Loucy (cell line): Measurements from ENCODE around the gene CACNA1S.
A peak's percentile ranks its signal among the peaks of the same experiment; 100 is the strongest.

Experiments used
- H2AFZ ChIP-seq: fragments of 200-600 bp; sonication (generic); 2 replicates; pipeline ENCODE4 v1.6.0; 2016; ENCODE audit warnings: antibody characterized with exemption, mild to moderate bottlenecking, low read length, moderate library complexity
- H3F3A ChIP-seq: fragments of 200-600 bp; 2 replicates; pipeline ENCODE4 v1.6.0; 2016; ENCODE audit warnings: antibody characterized with exemption, low read depth, mild to moderate bottlenecking
- H3K27me3 ChIP-seq: fragments of 200-600 bp; sonication (generic); 2 replicates; pipeline ENCODE4 v1.6.1; 2014; ENCODE audit warnings: low read length, mild to moderate bottlenecking; ENCODE audit not compliant: insufficient read depth, poor library complexity, severe bottlenecking
- H3K36me3 ChIP-seq: fragments of 200-600 bp; sonication (generic); 2 replicates; pipeline ENCODE4 v1.6.1; 2016; ENCODE audit warnings: low read length; ENCODE audit not compliant: insufficient read depth
- H3K4me1 ChIP-seq: fragments of 200-600 bp; sonication (generic); 2 replicates; pipeline ENCODE4 v1.5.1; 2014; ENCODE audit warnings: low read length, mild to moderate bottlenecking; ENCODE audit not compliant: insufficient read depth, poor library complexity, severe bottlenecking
- H3K4me2 ChIP-seq: fragments of 200-600 bp; sonication (generic); 2 replicates; pipeline ENCODE4 v1.6.0; 2014; ENCODE audit warnings: antibody characterized with exemption, low read length, low read depth, mild to moderate bottlenecking; ENCODE audit not compliant: poor library complexity, severe bottlenecking
- H3K4me3 ChIP-seq: fragments of 200-600 bp; sonication (generic); 2 replicates; pipeline ENCODE4 v1.5.1; 2014; ENCODE audit warnings: low read length, mild to moderate bottlenecking, mixed read lengths; ENCODE audit not compliant: poor library complexity, severe bottlenecking
- H3K79me2 ChIP-seq: fragments of 200-600 bp; sonication (generic); 2 replicates; pipeline ENCODE4 v1.6.1; 2014; ENCODE audit warnings: low read length; ENCODE audit not compliant: insufficient read depth
- H3K9ac ChIP-seq: fragments of 200-600 bp; sonication (generic); 2 replicates; pipeline ENCODE4 v1.6.0; 2014; ENCODE audit warnings: mild to moderate bottlenecking, low read depth, low read length, moderate library complexity; ENCODE audit not compliant: poor library complexity, severe bottlenecking
- H3K9me2 ChIP-seq: fragments of 200-600 bp; sonication (generic); replicated peaks from 2 replicates; pipeline ENCODE4 v1.6.1; 2016; ENCODE audit warnings: low read depth, low read length, mixed read lengths
- H3K9me3 ChIP-seq: fragments of 200-600 bp; sonication (generic); 2 replicates; pipeline ENCODE4 v1.6.1; 2014; ENCODE audit warnings: mild to moderate bottlenecking, antibody characterized with exemption, low read length, low read depth; ENCODE audit not compliant: insufficient read depth
- H4K20me1 ChIP-seq: fragments of 200-600 bp; sonication (generic); 2 replicates; pipeline ENCODE4 v1.6.0; 2014; ENCODE audit warnings: antibody characterized with exemption, low read length, mild to moderate bottlenecking; ENCODE audit not compliant: insufficient read depth, poor library complexity, severe bottlenecking
- CTCF ChIP-seq: fragments of 200-600 bp; sonication (generic); conservative IDR thresholded peaks from 2 replicates; pipeline ENCODE4 v1.5.1; 2014; ENCODE audit warnings: mild to moderate bottlenecking, antibody characterized with exemption, low read length
- EZH2phosphoT487 ChIP-seq: fragments of 200-600 bp; IDR thresholded peaks from 2 replicates; pipeline ENCODE4 v1.6.1; 2018; ENCODE audit warnings: antibody characterized with exemption, mild to moderate bottlenecking, moderate library complexity, borderline replicate concordance

CACNA1S gene

GRCh38 chr1:201059401-201059800, 52.8 kb downstream of the CACNA1S start:
- no peaks in the 10 kb centered on the region for H3F3A ChIP-seq
- H3K27me3 ChIP-seq, result no peaks in the 10 kb centered on the region
- no peaks in the 10 kb centered on the region for H3K36me3 ChIP-seq
- H3K4me2 ChIP-seq, result no peak overlapping the region
- H3K9ac ChIP-seq, result no peak overlapping the region
- H2AFZ ChIP-seq, result no peak overlapping the region
- no peak overlapping the region for H3K4me3 ChIP-seq
- no peaks in the 10 kb centered on the region for H4K20me1 ChIP-seq
- no peaks in the 10 kb centered on the region for H3K9me2 ChIP-seq
- H3K79me2 ChIP-seq, result no peaks in the 10 kb centered on the region
- TF ChIP-seq EZH2phosphoT487 (no peak), CTCF (no peak)
- H3K9me3 ChIP-seq, result no peaks in the 10 kb centered on the region
- no peaks in the 10 kb centered on the region for H3K4me1 ChIP-seq

GRCh38 chr1:201054091-201054543, 58.1 kb downstream of the CACNA1S start:
- H3K9me2 ChIP-seq, result no peaks in the 10 kb centered on the region
- no peaks in the 10 kb centered on the region for H4K20me1 ChIP-seq
- H3K4me1 ChIP-seq, result no peaks in the 10 kb centered on the region
- H3K27me3 ChIP-seq, result no peaks in the 10 kb centered on the region
- no peak overlapping the region for H3K9ac ChIP-seq
- TF ChIP-seq EZH2phosphoT487, result no peak
- no peak for TF ChIP-seq CTCF
- no peak overlapping the region for H3K4me2 ChIP-seq
- no peak overlapping the region for H2AFZ ChIP-seq
- H3K4me3 ChIP-seq, result no peak overlapping the region
- H3K36me3 ChIP-seq, result no peaks in the 10 kb centered on the region
- H3K9me3 ChIP-seq, result no peaks in the 10 kb centered on the region
- H3F3A ChIP-seq, result no peaks in the 10 kb centered on the region
- no peaks in the 10 kb centered on the region for H3K79me2 ChIP-seq

GRCh38 chr1:201053155-201053860, 58.9 kb downstream of the CACNA1S start:
- Histone ChIP-seq H3K4me1 (no peaks in the 10 kb centered on the region), H4K20me1 (no peaks in the 10 kb centered on the region), H3K9me2 (no peaks in the 10 kb centered on the region), H3K4me2 (no peak overlapping the region), H3K9me3 (no peaks in the 10 kb centered on the region), H3K27me3 (no peaks in the 10 kb centered on the region), H3F3A (no peaks in the 10 kb centered on the region), H3K79me2 (no peaks in the 10 kb centered on the region), H3K9ac (no peak overlapping the region), H3K4me3 (no peak overlapping the region), H2AFZ (no peak overlapping the region), H3K36me3 (no peaks in the 10 kb centered on the region)
- TF ChIP-seq CTCF, result peak; percentile 43
- no peak for TF ChIP-seq EZH2phosphoT487
